ENCODE data around the gene ZDHHC15. TPM values are rescaled to one million over a fixed set of nuclear protein-coding genes. Genes with fewer than 3 reads are reported as not detected.
"Not testable (repeated sequence)": the region's sequence is repeated elsewhere in the genome, so short reads cannot be mapped to it uniquely, and the experiment has no call there.

Gene ZDHHC15
- total and polyA plus RNA-seq, 2 of the 4 experiments (the other 2 are of a cell fraction) = not detected

- TF ChIP-seq CHD1 (IDR thresholded peaks at IDR 0.05; ENCODE audit: low read depth, low read length) (no peak), MAZ (IDR thresholded peaks at IDR 0.05; ENCODE audit: borderline replicate concordance, low read depth, low read length) (no peak)
Observed at GRCh38 chrX:75522565-75523431, at the start of gene ZDHHC15 (continued).

- ATAC-seq (ENCODE audit: low read depth); H3K4me2 ChIP-seq (ENCODE audit: low read depth, low read length); H3K4me1 ChIP-seq (ENCODE audit: control insufficient read depth, insufficient read depth, low read length); in situ Hi-C loops (cut with MboI; ENCODE audit: low sequenced_read_pairs); H2AK5ac ChIP-seq (ENCODE audit: low read depth, low read length); H3K9me3 ChIP-seq (ENCODE audit: control insufficient read depth, insufficient read depth, low read length); POLR2A ChIA-PET (ENCODE audit: unreplicated experiment); H3K14ac ChIP-seq (replicated peaks; ENCODE audit: low read depth, low read length); H2AFZ ChIP-seq (replicated peaks; ENCODE audit: low read length, poor library complexity); H3K18ac ChIP-seq (ENCODE audit: low read depth, low read length); H3K9me1 ChIP-seq (ENCODE audit: insufficient read depth, low read length); H3K79me1 ChIP-seq (ENCODE audit: low read depth in 1 of 2, low read length in 2 of 2); H3K27me3 ChIP-seq (ENCODE audit: control insufficient read depth, insufficient read depth, low read length); H3K36me3 ChIP-seq (ENCODE audit: control insufficient read depth, insufficient read depth, low read length); H4K5ac ChIP-seq (ENCODE audit: low read depth, low read length); CTCF ChIA-PET; BruUV-seq (replicated peaks); H2BK120ac ChIP-seq (ENCODE audit: low read depth, low read length); H3K4ac ChIP-seq (ENCODE audit: low read depth, low read length); DNase-seq; H3K23ac ChIP-seq (ENCODE audit: low read depth, low read length); dilution Hi-C loops (cut with HindIII; ENCODE audit: low sequenced_read_pairs, unreplicated experiment); H4K8ac ChIP-seq (ENCODE audit: low read depth in 2 of 2, low read length in 2 of 2); H2AK9ac ChIP-seq (replicated peaks; ENCODE audit: low read depth, low read length, poor library complexity); H2BK5ac ChIP-seq (ENCODE audit: low read depth, low read length, poor library complexity, severe bottlenecking); H4K20me1 ChIP-seq (ENCODE audit: insufficient read depth, low read length); intact Hi-C loops (cut with micrococcal nuclease); H2BK15ac ChIP-seq (ENCODE audit: low read depth, low read length); H2BK20ac ChIP-seq (ENCODE audit: low read depth, low read length); H3K9ac ChIP-seq (ENCODE audit: low read depth, low read length); H4K91ac ChIP-seq (ENCODE audit: insufficient read depth, low read depth, low read length); H3K56ac ChIP-seq (ENCODE audit: extremely low read depth, insufficient read depth, low read length); H3K27ac ChIP-seq (ENCODE audit: insufficient read depth, low read length); H3K4me3 ChIP-seq (ENCODE audit: insufficient read depth, low read depth, low read length): not testable (repeated sequence)
- no CpG with 5 or more reads among the region's 18 CpGs for WGBS, 2 experiments (ENCODE audit: extremely low coverage in 2 of 2, insufficient read length in 1 of 2)
Observed at GRCh38 chrX:75560544-75560943, 37.7 kb upstream of the ZDHHC15 start.
